Measurements from ENCODE around the gene CLNS1A. TPM values are rescaled to one million over a fixed set of nuclear protein-coding genes. Genes with fewer than 3 reads are reported as not detected.

The CLNS1A gene
- total RNA-seq, 4 donors from 2014 or later: 9.4 to 96.3 (median 60.6) TPM

DNA sequence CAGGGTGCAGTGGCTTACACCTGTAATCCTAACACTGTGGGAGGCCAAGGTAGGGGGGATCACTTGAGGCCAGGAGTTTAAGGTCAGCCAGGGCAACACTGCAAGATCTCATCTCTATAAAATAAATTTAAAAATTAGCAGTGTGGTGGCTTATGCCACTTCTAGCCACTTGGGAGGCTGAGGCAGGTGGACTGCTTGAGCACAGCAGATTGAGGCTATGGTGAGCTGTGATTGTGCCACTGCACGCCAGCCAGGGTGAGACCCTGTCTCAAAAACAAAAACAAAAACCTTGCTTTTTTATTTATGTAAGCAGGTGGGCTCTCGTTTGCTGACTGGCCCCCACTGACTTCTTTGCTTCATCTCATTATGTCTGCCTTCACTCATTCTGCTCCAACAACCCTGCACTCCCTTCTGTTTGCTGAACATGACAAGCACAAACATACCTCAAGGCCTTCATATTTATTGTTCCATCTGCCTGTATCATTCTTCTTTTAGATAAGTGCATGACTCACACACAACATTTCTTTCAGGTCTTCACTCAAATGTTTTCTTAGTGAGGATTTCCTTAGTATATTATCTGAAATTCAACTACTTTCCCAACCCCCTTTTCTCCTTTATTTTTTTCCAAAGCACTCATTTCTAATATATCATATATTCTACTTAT lies 32.4 kb upstream of the CLNS1A start:
- DNase-seq: no peak
- Histone ChIP-seq H3K4me1 (peaks cover 0 to 41% (median 17%) of the 10 kb centered on the region in 4 donors), H3K27me3 (no peaks in the 10 kb centered on the region), H3K4me3 (no peak overlapping the region), H3K36me3 (peaks cover 0 to 59% (median 12%) of the 10 kb centered on the region in 4 donors), H3K27ac (peak overlapping the region; percentile 23 to 34 (median 32)), H3K9me3 (no peaks in the 10 kb centered on the region)
- intact Hi-C loops (cut with DNase I; ENCODE audit: low total_unique reads): no loop called here
- WGBS, 2 donors (ENCODE audit: low coverage in 1 of 2): 77 to 83% methylated on average over 2 of the region's 2 CpGs
- TF ChIP-seq POLR2A (IDR thresholded peaks at IDR 0.05): no peak
- no peak for TF ChIP-seq POLR2AphosphoS5 (IDR thresholded peaks at IDR 0.05)
- no peak for TF ChIP-seq EP300 (IDR thresholded peaks at IDR 0.05; ENCODE audit: low read depth)
- no peak for TF ChIP-seq CTCF (IDR thresholded peaks at IDR 0.05)
- in situ Hi-C loops (cut with MboI; ENCODE audit: low pct_ligation_motif_present in 1 of 4, low pct_unique_long_range_greater_than_20kb in 1 of 4, low sequenced_read_pairs in 3 of 4): no loop called here

DNA sequence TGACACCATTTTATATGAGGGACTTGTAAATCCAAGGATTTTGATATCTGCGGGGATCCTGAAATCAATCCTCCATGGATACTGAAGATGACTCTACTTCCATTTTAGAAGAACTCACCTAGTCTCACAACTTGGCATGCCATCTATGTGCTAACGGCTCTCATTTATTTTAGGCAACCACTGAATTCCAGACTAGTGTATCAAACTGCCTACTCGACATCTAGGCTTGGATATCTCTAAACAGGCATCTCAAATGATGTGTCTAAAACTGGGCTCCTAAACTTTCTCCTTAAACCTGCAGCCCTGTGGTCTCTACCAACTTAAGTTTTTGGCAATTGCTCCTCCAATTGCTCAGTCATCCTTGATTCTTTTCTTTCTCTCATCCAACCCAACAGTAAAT lies 31.2 kb upstream of the CLNS1A start:
- Histone ChIP-seq H3K27me3 (no peaks in the 10 kb centered on the region), H3K27ac (no peak overlapping the region), H3K9me3 (no peaks in the 10 kb centered on the region), H3K4me1 (peaks cover 0 to 41% (median 17%) of the 10 kb centered on the region in 4 donors), H3K4me3 (no peak overlapping the region), H3K36me3 (peaks cover 0 to 47% (median 7%) of the 10 kb centered on the region in 4 donors)
- TF ChIP-seq EP300 (IDR thresholded peaks at IDR 0.05; ENCODE audit: low read depth) (no peak), POLR2AphosphoS5 (IDR thresholded peaks at IDR 0.05) (no peak), CTCF (IDR thresholded peaks at IDR 0.05) (no peak), POLR2A (IDR thresholded peaks at IDR 0.05) (no peak)
- in situ Hi-C loops (cut with MboI; ENCODE audit: low pct_ligation_motif_present in 1 of 4, low pct_unique_long_range_greater_than_20kb in 1 of 4, low sequenced_read_pairs in 3 of 4): no loop called here
- WGBS, 2 donors (ENCODE audit: low coverage in 1 of 2): 92 to 100% methylated on average over 2 to 3 of the region's 3 CpGs
- no peak for DNase-seq
- intact Hi-C loops (cut with DNase I; ENCODE audit: low total_unique reads): no loop called here

DNA sequence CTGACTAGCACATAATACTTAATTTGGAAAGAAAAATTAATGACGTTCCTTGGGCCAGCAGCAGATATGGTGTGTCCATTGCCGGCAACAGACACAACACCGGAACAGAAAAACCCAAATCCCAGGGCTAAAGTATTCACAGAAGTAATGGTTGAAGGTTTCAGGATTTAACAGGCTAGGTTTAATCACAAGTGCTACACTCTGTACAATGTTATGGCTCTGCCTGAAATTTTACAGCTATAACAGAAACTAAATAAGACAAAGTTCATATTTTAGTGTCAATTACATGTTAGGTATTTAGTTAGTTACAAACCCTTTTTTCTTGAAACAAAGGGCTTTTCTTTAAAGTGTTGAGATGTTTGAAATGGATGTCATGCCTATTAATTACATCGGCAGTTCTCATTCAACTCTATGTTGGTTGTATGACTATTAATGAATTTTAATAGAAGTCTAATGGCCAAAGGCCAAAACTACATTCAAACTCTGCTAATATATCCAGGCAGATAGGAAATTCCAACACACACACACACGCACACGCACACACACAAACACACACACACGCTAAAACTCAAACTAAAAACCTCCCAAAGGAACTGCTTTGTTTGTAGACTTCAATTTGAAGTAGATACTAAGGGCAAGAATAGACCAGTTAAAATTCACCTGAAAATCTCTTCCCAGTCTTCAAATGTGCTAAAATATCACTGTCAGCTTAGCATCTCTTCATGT lies 27.8 kb upstream of the CLNS1A start:
- WGBS, 2 donors (ENCODE audit: low coverage in 1 of 2): 58 to 59% methylated on average over 5 to 7 of the region's 7 CpGs
- TF ChIP-seq POLR2A (IDR thresholded peaks at IDR 0.05): no peak
- no peak for TF ChIP-seq POLR2AphosphoS5 (IDR thresholded peaks at IDR 0.05)
- TF ChIP-seq CTCF (IDR thresholded peaks at IDR 0.05): no peak
- TF ChIP-seq EP300 (IDR thresholded peaks at IDR 0.05; ENCODE audit: low read depth): no peak
- Histone ChIP-seq H3K36me3 (peaks cover 0 to 35% (median 7%) of the 10 kb centered on the region in 4 donors), H3K4me1 (peaks cover 0 to 22% (median 10%) of the 10 kb centered on the region in 4 donors), H3K27me3 (no peaks in the 10 kb centered on the region), H3K4me3 (no peak overlapping the region), H3K9me3 (no peaks in the 10 kb centered on the region), H3K27ac (peak overlapping the region; percentile 17 to 61 (median 48))
- intact Hi-C loops (cut with DNase I; ENCODE audit: low total_unique reads): no loop called here
- in situ Hi-C loops (cut with MboI; ENCODE audit: low pct_ligation_motif_present in 1 of 4, low pct_unique_long_range_greater_than_20kb in 1 of 4, low sequenced_read_pairs in 3 of 4): no loop called here
- no peak for DNase-seq

DNA sequence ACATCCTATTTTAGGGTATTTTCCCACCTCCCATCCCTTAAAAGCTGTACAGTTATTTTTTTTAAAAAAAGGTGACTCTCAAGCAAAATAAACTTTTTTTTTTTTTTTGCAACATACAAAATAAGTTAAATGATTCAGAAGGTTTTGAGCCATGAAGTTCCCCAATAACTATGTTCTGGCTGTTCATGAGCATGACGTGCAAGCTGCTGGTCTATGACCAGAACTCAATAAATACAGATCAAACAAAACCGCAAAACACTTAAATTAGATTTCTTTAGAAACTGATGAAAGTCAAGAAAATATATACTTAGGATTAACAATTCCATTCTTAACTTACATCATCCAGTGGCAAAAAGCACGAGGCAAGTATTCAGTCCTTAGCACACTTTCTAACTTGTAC lies 24.1 kb upstream of the CLNS1A start:
- no peaks in the 10 kb centered on the region for H3K27me3 ChIP-seq
- no peak for DNase-seq
- no peak overlapping the region for H3K4me3 ChIP-seq
- WGBS, 2 donors (ENCODE audit: low coverage in 1 of 2): 90 to 94% methylated on average over 3 of the region's 3 CpGs
- H3K9me3 ChIP-seq: no peaks in the 10 kb centered on the region
- intact Hi-C loops (cut with DNase I; ENCODE audit: low total_unique reads): no loop called here
- in situ Hi-C loops (cut with MboI; ENCODE audit: low pct_ligation_motif_present in 1 of 4, low pct_unique_long_range_greater_than_20kb in 1 of 4, low sequenced_read_pairs in 3 of 4): no loop called here
- TF ChIP-seq CTCF (IDR thresholded peaks at IDR 0.05) (no peak), POLR2AphosphoS5 (IDR thresholded peaks at IDR 0.05) (no peak), POLR2A (IDR thresholded peaks at IDR 0.05) (no peak), EP300 (IDR thresholded peaks at IDR 0.05; ENCODE audit: low read depth) (no peak)
- H3K4me1 ChIP-seq: peaks cover 0 to 10% (median 5%) of the 10 kb centered on the region in 4 donors
- H3K27ac ChIP-seq: no peak overlapping the region
- H3K36me3 ChIP-seq: peaks cover 0 to 7% (median 2%) of the 10 kb centered on the region in 4 donors
